Neural cell (in vitro differentiated cells): ENCODE results near the gene SLC35B1. TPM values are rescaled to one million over a fixed set of nuclear protein-coding genes. Genes with fewer than 3 reads are reported as not detected.

Experiments used
- H2AFZ ChIP-seq: fragments of 200-600, 300-800 bp; sonication (generic), shearing (Covaris generic); 2 replicates; pipeline ENCODE4 v1.6.0; 2014; ENCODE audit warnings: low read depth, mild to moderate bottlenecking, antibody characterized with exemption, low read length, moderate library complexity
- H3F3A ChIP-seq: fragments of 200-600 bp; shearing (Covaris generic); 2 replicates; pipeline ENCODE4 v1.6.1; 2016; ENCODE audit warnings: mild to moderate bottlenecking, moderate library complexity, mixed read lengths, antibody characterized with exemption, low read length; ENCODE audit not compliant: insufficient read depth, poor library complexity, severe bottlenecking
- H3K27ac ChIP-seq: fragments of 200-600, 300-800 bp; sonication (generic), shearing (Covaris generic); 2 replicates; pipeline ENCODE4 v1.5.1; 2014; ENCODE audit warnings: mild to moderate bottlenecking, low read length, moderate library complexity
- H3K27me3 ChIP-seq: fragments of 300-800, 200-600 bp; sonication (generic), shearing (Covaris generic); 2 replicates; pipeline ENCODE4 v1.6.0; 2014; ENCODE audit warnings: mild to moderate bottlenecking, low read depth, low read length, moderate library complexity; ENCODE audit not compliant: insufficient read depth
- H3K36me3 ChIP-seq: fragments of 300-800, 200-600 bp; sonication (generic), shearing (Covaris generic); 2 replicates; pipeline ENCODE4 v1.5.1; 2014; ENCODE audit warnings: mild to moderate bottlenecking, antibody characterized with exemption, low read length, moderate library complexity; ENCODE audit not compliant: insufficient read depth
- H3K4me2 ChIP-seq: fragments of 300-800, 200-600 bp; sonication (generic), shearing (Covaris generic); 2 replicates; pipeline ENCODE4 v1.6.0; 2014; ENCODE audit warnings: mild to moderate bottlenecking, low read length
- H3K4me3 ChIP-seq: fragments of 300-800, 200-600 bp; sonication (generic), shearing (Covaris generic); 2 replicates; pipeline ENCODE4 v1.5.1; 2014; ENCODE audit warnings: mild to moderate bottlenecking, low read length, moderate library complexity
- H3K79me2 ChIP-seq: fragments of 200-600 bp; shearing (Covaris generic); replicated peaks from 2 replicates; pipeline ENCODE4 v1.6.0; 2014; ENCODE audit warnings: mild to moderate bottlenecking, low read length, moderate library complexity; ENCODE audit not compliant: insufficient read depth
- H3K9ac ChIP-seq: fragments of 300-800, 200-600 bp; sonication (generic), shearing (Covaris generic); 2 replicates; pipeline ENCODE4 v1.6.1; 2016; ENCODE audit warnings: mild to moderate bottlenecking, low read length, mixed read lengths
- H3K9me2 ChIP-seq: fragments of 200-600 bp; shearing (Covaris generic); 2 replicates; pipeline ENCODE4 v1.6.1; 2016; ENCODE audit warnings: mild to moderate bottlenecking, low read length, mixed read lengths; ENCODE audit not compliant: insufficient read depth
- H3K9me3 ChIP-seq: fragments of 200-600, 300-800 bp; sonication (generic), shearing (Covaris generic); 2 replicates; pipeline ENCODE4 v1.6.1; 2016; ENCODE audit warnings: mild to moderate bottlenecking, mixed run types, low read length, moderate library complexity, mixed read lengths
- H4K20me1 ChIP-seq: fragments of 200-600 bp; shearing (Covaris generic); 2 replicates; pipeline ENCODE4 v1.6.1; 2016; ENCODE audit warnings: mild to moderate bottlenecking, mixed run types; ENCODE audit not compliant: insufficient read depth
- CTCF ChIP-seq: fragments of 450-650 bp; IDR thresholded peaks from 2 replicates; pipeline ENCODE4 v1.5.1; 2014; ENCODE audit warnings: antibody characterized with exemption, mild to moderate bottlenecking, moderate library complexity; ENCODE audit not compliant: poor library complexity, severe bottlenecking
- EP300 ChIP-seq: fragments of 450-650 bp; conservative IDR thresholded peaks from 2 replicates; pipeline ENCODE4 v1.6.1; 2014; ENCODE audit warnings: antibody characterized with exemption, mild to moderate bottlenecking, moderate library complexity; ENCODE audit not compliant: poor library complexity, severe bottlenecking
- EZH2 ChIP-seq: fragments of 200-600, 300-800 bp; shearing (Covaris generic), sonication (generic); IDR thresholded peaks from 2 replicates; pipeline ENCODE4 v1.6.1; 2014; ENCODE audit warnings: antibody characterized with exemption, low read length, borderline replicate concordance, mild to moderate bottlenecking; ENCODE audit not compliant: insufficient read depth, poor library complexity, severe bottlenecking
- MXI1 ChIP-seq: fragments of 450-650 bp; conservative IDR thresholded peaks from 2 replicates; pipeline ENCODE4 v1.6.1; 2014; ENCODE audit warnings: antibody characterized with exemption, mild to moderate bottlenecking; ENCODE audit not compliant: poor library complexity, severe bottlenecking
- POLR2AphosphoS5 ChIP-seq: IDR thresholded peaks from 2 replicates; pipeline ENCODE4 v1.6.1; 2012
- RAD21 ChIP-seq: fragments of 450-650 bp; conservative IDR thresholded peaks from 2 replicates; pipeline ENCODE4 v1.6.1; 2014; ENCODE audit warnings: antibody characterized with exemption, mild to moderate bottlenecking, moderate library complexity
- REST ChIP-seq: IDR thresholded peaks from 2 replicates; pipeline ENCODE4 v1.6.1; 2012; ENCODE audit warnings: borderline replicate concordance
- SMC3 ChIP-seq: fragments of 450-650 bp; conservative IDR thresholded peaks from 2 replicates; pipeline ENCODE4 v1.6.1; 2014; ENCODE audit warnings: antibody characterized with exemption, mild to moderate bottlenecking, moderate library complexity; ENCODE audit not compliant: poor library complexity
- TAF1 ChIP-seq: IDR thresholded peaks from 2 replicates; pipeline ENCODE4 v1.6.1; 2012; ENCODE audit warnings: low read depth
- polyA plus RNA-seq: library from polyadenylated mRNA; depleted of rRNA; stranded (reverse); fragments of >200 nt; gene quantifications from 2 replicates; pipeline ENCODE4 v1.2.3, GENCODE V29; 2014

Gene SLC35B1
- polyA plus RNA-seq, 1 donor from 2014 or later: 120 TPM

GRCh38 chr17:49757151-49757777, 49.5 kb upstream of the SLC35B1 start:
- Histone ChIP-seq H3K27me3 (no peaks in the 10 kb centered on the region), H4K20me1 (no peaks in the 10 kb centered on the region), H3K36me3 (no peaks in the 10 kb centered on the region), H3K27ac (no peak overlapping the region), H3K4me2 (no peak overlapping the region), H3K79me2 (no peaks in the 10 kb centered on the region), H3K9me2 (no peaks in the 10 kb centered on the region), H3F3A (no peaks in the 10 kb centered on the region), H3K9ac (no peak overlapping the region), H2AFZ (no peak overlapping the region), H3K9me3 (no peaks in the 10 kb centered on the region), H3K4me3 (no peak overlapping the region)
- TF ChIP-seq MXI1: no peak
- TF ChIP-seq REST: no peak
- TF ChIP-seq RAD21: no peak
- TF ChIP-seq TAF1: no peak
- TF ChIP-seq EP300: no peak
- TF ChIP-seq POLR2AphosphoS5: no peak
- TF ChIP-seq EZH2: no peak
- TF ChIP-seq CTCF: no peak
- TF ChIP-seq SMC3: no peak

GRCh38 chr17:49756323-49757150, 48.8 kb upstream of the SLC35B1 start:
- no peaks in the 10 kb centered on the region for H3F3A ChIP-seq
- no peak overlapping the region for H3K4me3 ChIP-seq
- no peaks in the 10 kb centered on the region for H3K9me3 ChIP-seq
- no peaks in the 10 kb centered on the region for H3K79me2 ChIP-seq
- H3K9me2 ChIP-seq: no peaks in the 10 kb centered on the region
- TF ChIP-seq CTCF (no peak), TAF1 (no peak), MXI1 (no peak), EP300 (no peak), REST (no peak), EZH2 (no peak), POLR2AphosphoS5 (no peak), RAD21 (no peak), SMC3 (no peak)
- H4K20me1 ChIP-seq: no peaks in the 10 kb centered on the region
- no peaks in the 10 kb centered on the region for H3K36me3 ChIP-seq
- no peak overlapping the region for H2AFZ ChIP-seq
- no peak overlapping the region for H3K9ac ChIP-seq
- no peaks in the 10 kb centered on the region for H3K27me3 ChIP-seq
- no peak overlapping the region for H3K27ac ChIP-seq
- no peak overlapping the region for H3K4me2 ChIP-seq
